HepG2 (cell line): Measurements from ENCODE around the gene ZMYM4. TPM values are rescaled to one million over a fixed set of nuclear protein-coding genes. Genes with fewer than 3 reads are reported as not detected.

Experiments used
- ATAC-seq: fragments of 200-7000 bp; cut with Tn5 transposase; 3 replicates; pipeline ENCODE4 v1.9.1; 2020; ENCODE audit warnings: mild to moderate bottlenecking, moderate library complexity
- BruUV-seq: library from RNA; stranded (reverse); fragments of 400-500 nt; replicated peaks from 2 replicates; lab custom pipeline; 2021; lab: Mats Ljungman, UMichigan
- CTCF ChIA-PET: fragments of 300-600 bp; formaldehyde crosslinking; extraction: SDS; loops from one replicate; lab custom pipeline; 2021; ENCODE audit warnings: low total read pairs, inconsistent platforms, low intra/inter-chr PET ratio; lab: Yijun Ruan, JAX
- POLR2A ChIA-PET: fragments of 350-600 bp; sonication (Branson Sonifier 250); formaldehyde crosslinking; loops from one replicate; lab custom pipeline; 2020; ENCODE audit warnings: antibody characterized with exemption, inconsistent platforms; lab: Yijun Ruan, JAX
- DNase-seq: peaks from one replicate; pipeline ENCODE4 v3.0.0-alpha.2; 2015; ENCODE audit warnings: low spot score
- FAIRE-seq: peaks from 3 replicates; lab custom pipeline; 2011; peaks lifted over from hg19 to GRCh38; lab: Jason Lieb, UNC
- H2AFZ ChIP-seq: one replicate; pipeline ENCODE4 v1.6.1; 2011; ENCODE audit warnings: low read length, inconsistent platforms
- H3K27ac ChIP-seq: fragments of 300-600 bp; 3 replicates; pipeline ENCODE4 v1.8.0; 2011; ENCODE audit warnings: mixed run types, mild to moderate bottlenecking, mixed read lengths, low read length, inconsistent platforms; ENCODE audit not compliant: insufficient read depth; ENCODE audit errors: extremely low read length
- H3K27me3 ChIP-seq, 2 experiments: fragments of 200-600 bp in 1 of 2; 2 replicates in 1 of 2; 3 replicates in 1 of 2; pipeline versions ENCODE4 v1.6.0 to v1.8.0; 2011; ENCODE audit warnings: low read length in 2 of 2, mild to moderate bottlenecking in 2 of 2, moderate library complexity in 2 of 2, inconsistent platforms in 1 of 2; ENCODE audit not compliant: insufficient read depth in 2 of 2, control insufficient read depth in 1 of 2
- H3K36me3 ChIP-seq, 2 experiments: fragments of 200-600 bp in 1 of 2; replicated peaks in 1 of 2; 2 replicates in 1 of 2; 3 replicates in 1 of 2; pipeline versions ENCODE4 v1.5.1 to v1.8.0; 2011; ENCODE audit warnings: low read length in 2 of 2, inconsistent platforms in 1 of 2; ENCODE audit not compliant: insufficient read depth in 2 of 2, control insufficient read depth in 1 of 2
- H3K4me1 ChIP-seq: 2 replicates; pipeline ENCODE4 v1.5.1; 2012; ENCODE audit warnings: low read length, inconsistent platforms; ENCODE audit not compliant: insufficient read depth
- H3K4me2 ChIP-seq: 2 replicates; pipeline ENCODE4 v1.6.0; 2011; ENCODE audit warnings: low read depth, low read length, inconsistent platforms
- H3K4me3 ChIP-seq, 3 experiments: fragments of 200-600 bp in 1 of 3; sonication (generic), shearing (Covaris generic) in 1 of 3; replicated peaks in 1 of 3; 2 replicates each; pipeline ENCODE4 v1.5.1; 2011 to 2016; ENCODE audit warnings: low read length in 3 of 3, inconsistent platforms in 2 of 3, low read depth in 2 of 3, mild to moderate bottlenecking in 2 of 3, control low read depth in 1 of 3, mixed read lengths in 1 of 3; ENCODE audit not compliant: insufficient read depth in 1 of 3
- H3K79me2 ChIP-seq: one replicate; pipeline ENCODE4 v1.6.1; 2011; ENCODE audit warnings: low read length, inconsistent platforms; ENCODE audit not compliant: insufficient read depth
- H3K9ac ChIP-seq: 2 replicates; pipeline ENCODE4 v1.6.0; 2011; ENCODE audit warnings: mild to moderate bottlenecking, low read depth, low read length, inconsistent platforms; ENCODE audit not compliant: insufficient read depth
- H3K9me3 ChIP-seq: 2 replicates; pipeline ENCODE4 v1.5.1; 2012; ENCODE audit warnings: mild to moderate bottlenecking, low read length
- H4K20me1 ChIP-seq: 2 replicates; pipeline ENCODE4 v1.6.0; 2011; ENCODE audit warnings: inconsistent platforms, mild to moderate bottlenecking, low read length, moderate library complexity; ENCODE audit not compliant: insufficient read depth
- GFI1 ChIP-seq: sonication (generic); formaldehyde crosslinking; IDR thresholded peaks from 2 replicates; pipeline ENCODE4 v1.5.0; 2020; ENCODE audit warnings: missing genetic modification reagents, mild to moderate bottlenecking, borderline replicate concordance
- JUNB ChIP-seq: sonication (generic); formaldehyde crosslinking; IDR thresholded peaks from 2 replicates; pipeline ENCODE4 v1.8.0; 2022; ENCODE audit warnings: missing genetic modification reagents, mild to moderate bottlenecking, borderline replicate concordance
- SMAD1 ChIP-seq: sonication (generic); formaldehyde crosslinking; IDR thresholded peaks from 2 replicates; pipeline ENCODE4 v1.4.0; 2020; ENCODE audit warnings: missing genetic modification reagents, low read depth, mild to moderate bottlenecking, borderline replicate concordance
- ZBTB38 ChIP-seq: sonication (generic); formaldehyde crosslinking; IDR thresholded peaks from 2 replicates; pipeline ENCODE4 v1.5.1; 2020; ENCODE audit warnings: mild to moderate bottlenecking, missing genetic modification reagents
- ZNF296 ChIP-seq: sonication (generic); formaldehyde crosslinking; conservative IDR thresholded peaks from 2 replicates; pipeline ENCODE4 v1.5.0; 2020; ENCODE audit warnings: mild to moderate bottlenecking, missing genetic modification reagents
- ZNF33B ChIP-seq: sonication (generic); formaldehyde crosslinking; IDR thresholded peaks from 2 replicates; pipeline ENCODE4 v1.5.1; 2020; ENCODE audit warnings: mild to moderate bottlenecking, missing genetic modification reagents
- ZNF839 ChIP-seq: sonication (generic); formaldehyde crosslinking; IDR thresholded peaks from 2 replicates; pipeline ENCODE4 v1.4.0; 2020; ENCODE audit warnings: missing genetic modification reagents, mild to moderate bottlenecking, borderline replicate concordance
- WGBS: methylation state at CpG from one replicate; pipeline ENCODE4 v1.1.6; 2017; ENCODE audit warnings: low lambda C conversion rate; 5-methylcytosine and 5-hydroxymethylcytosine counted together
- in situ Hi-C: cut with HindIII; loops from 2 replicates; pipeline ENCODE4 v1.10.0; 2017; ENCODE audit warnings: low pct_unique_long_range_greater_than_20kb; ENCODE audit not compliant: extremely low pct_ligation_motif_present
- intact Hi-C: fragments of 100-400 bp; cut with micrococcal nuclease; formaldehyde crosslinking; loops from one replicate; pipeline ENCODE4 v1.10.0; 2022; ENCODE audit not compliant: unreplicated experiment
- polyA plus RNA-seq, 8 experiments: library from polyadenylated mRNA; depleted of rRNA in 3 of 8; stranded (reverse) in 7 of 8; unstranded in 1 of 8; fragments of >200 nt; fragmentation: Illumina TruSeq in 4 of 8; extraction: Trizol in 4 of 8; gene quantifications; 2 replicates each; pipeline versions ENCODE4 v1.2.1 to v1.2.3, GENCODE V29; 2011 to 2016; ENCODE audit warnings: low read depth in 4 of 8, missing spikeins in 1 of 8, mixed read lengths in 1 of 8; ENCODE audit not compliant: insufficient read depth in 1 of 8
- total RNA-seq, 5 experiments: library from RNA; depleted of rRNA; stranded (reverse); fragments of >200 nt; fragmentation: Illumina TruSeq; extraction: Trizol; gene quantifications; 2 replicates each; pipeline ENCODE4 v1.2.3, GENCODE V29; 2016; ENCODE audit warnings: low read depth in 1 of 5
- TF ChIP-seq, protein P1 (sequence below): sonication (generic); formaldehyde crosslinking; IDR thresholded peaks from 2 replicates; pipeline ENCODE4 v1.5.0; 2020; ENCODE audit warnings: mild to moderate bottlenecking, missing genetic modification reagents

Gene ZMYM4
- total and polyA plus RNA-seq, 2 of the 13 experiments (the other 11 are each of a cell fraction or from before 2014, with no cell fraction given), result 13.9 to 37.6 TPM

DNA sequence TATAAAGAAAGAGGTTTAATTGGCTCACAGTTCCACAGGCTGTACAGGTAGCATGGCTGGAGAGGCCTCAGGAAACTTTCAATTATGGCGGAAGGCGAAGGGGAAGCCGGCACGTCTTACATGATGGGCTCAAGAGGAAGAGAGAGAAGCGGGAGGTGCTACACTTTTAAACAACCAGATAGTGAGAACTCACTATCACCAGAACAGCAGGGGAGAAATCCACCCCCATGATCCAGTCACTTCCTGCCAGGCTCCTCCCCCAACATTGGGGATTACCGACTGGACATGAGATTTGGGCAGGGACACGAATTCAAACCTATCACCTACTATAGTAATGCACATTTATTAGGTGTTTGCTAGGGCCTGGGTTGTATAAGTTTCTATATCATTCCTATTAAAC lies 117.8 kb downstream of the ZMYM4 start:
- no peaks in the 10 kb centered on the region for H3K4me1 ChIP-seq
- ATAC-seq (no peak), DNase-seq (no peak), FAIRE-seq (no peak)
- BruUV-seq, result no TSS peak
- CTCF ChIA-PET, result no interaction called here
- POLR2A ChIA-PET, result no interaction called here
- WGBS, result 93% methylated on average over 7 of the region's 7 CpGs
- no peak overlapping the region for H3K9ac ChIP-seq
- no peak overlapping the region for H3K4me3 ChIP-seq
- intact Hi-C loops (no loop called here), in situ Hi-C loops (no loop called here)
- H3K9me3 ChIP-seq, result no peaks in the 10 kb centered on the region
- H4K20me1 ChIP-seq, result no peaks in the 10 kb centered on the region
- H3K36me3 ChIP-seq, result peaks cover 4 to 30% of the 10 kb centered on the region in 2 experiments
- no peaks in the 10 kb centered on the region for H3K79me2 ChIP-seq
- TF ChIP-seq ZNF296 (CRISPR knock-in tag), result no peak
- no peak for TF ChIP-seq GFI1 (CRISPR knock-in tag)
- TF ChIP-seq, protein P1, sequence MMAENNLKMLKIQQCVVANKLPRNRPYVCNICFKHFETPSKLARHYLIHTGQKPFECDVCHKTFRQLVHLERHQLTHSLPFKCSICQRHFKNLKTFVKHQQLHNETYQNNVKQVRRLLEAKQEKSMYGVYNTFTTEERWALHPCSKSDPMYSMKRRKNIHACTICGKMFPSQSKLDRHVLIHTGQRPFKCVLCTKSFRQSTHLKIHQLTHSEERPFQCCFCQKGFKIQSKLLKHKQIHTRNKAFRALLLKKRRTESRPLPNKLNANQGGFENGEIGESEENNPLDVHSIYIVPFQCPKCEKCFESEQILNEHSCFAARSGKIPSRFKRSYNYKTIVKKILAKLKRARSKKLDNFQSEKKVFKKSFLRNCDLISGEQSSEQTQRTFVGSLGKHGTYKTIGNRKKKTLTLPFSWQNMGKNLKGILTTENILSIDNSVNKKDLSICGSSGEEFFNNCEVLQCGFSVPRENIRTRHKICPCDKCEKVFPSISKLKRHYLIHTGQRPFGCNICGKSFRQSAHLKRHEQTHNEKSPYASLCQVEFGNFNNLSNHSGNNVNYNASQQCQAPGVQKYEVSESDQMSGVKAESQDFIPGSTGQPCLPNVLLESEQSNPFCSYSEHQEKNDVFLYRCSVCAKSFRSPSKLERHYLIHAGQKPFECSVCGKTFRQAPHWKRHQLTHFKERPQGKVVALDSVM (CRISPR knock-in tag), result no peak
- TF ChIP-seq ZNF33B (CRISPR knock-in tag), result no peak
- no peak for TF ChIP-seq ZNF839 (CRISPR knock-in tag)
- TF ChIP-seq ZBTB38 (CRISPR knock-in tag), result no peak
- TF ChIP-seq SMAD1, result no peak
- no peak for TF ChIP-seq JUNB (CRISPR knock-in tag)
- H3K27ac ChIP-seq, result no peak overlapping the region
- H3K4me2 ChIP-seq, result no peak overlapping the region
- no peak overlapping the region for H2AFZ ChIP-seq
- H3K27me3 ChIP-seq, result no peaks in the 10 kb centered on the region
